ENCODE data around the gene HASPIN. TPM values are rescaled to one million over a fixed set of nuclear protein-coding genes. Genes with fewer than 3 reads are reported as not detected.
A peak's percentile ranks its signal among the peaks of the same experiment; 100 is the strongest.

Gene HASPIN
- total and polyA plus RNA-seq, 8 donors, result 1.9 to 4.5 (median 2.6) TPM

DNA sequence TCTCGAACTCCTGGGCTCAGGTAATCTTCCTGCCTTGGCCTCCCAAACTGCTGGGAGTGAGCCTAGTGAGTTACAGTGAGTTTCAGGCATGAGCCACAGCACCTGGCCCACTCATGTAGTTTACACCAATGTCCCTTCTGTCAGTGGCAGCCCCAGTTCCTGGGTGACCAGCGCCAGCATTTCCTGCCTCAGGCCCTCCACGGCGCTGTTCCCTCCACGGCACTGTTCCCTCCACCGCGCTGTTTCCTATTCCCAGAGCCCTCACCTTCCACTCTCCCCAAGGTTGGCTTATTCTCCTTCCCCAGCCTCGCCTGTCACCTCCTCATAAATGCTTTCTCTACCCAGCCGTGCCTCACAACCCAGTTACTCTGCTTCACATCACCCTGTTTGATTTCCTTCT is 44.6 kb downstream of the HASPIN start:
- H3K27ac ChIP-seq, result no peak overlapping the region
- no peaks in the 10 kb centered on the region for H3K27me3 ChIP-seq
- peaks cover 0 to 16% of the 10 kb centered on the region in 2 donors for H3K4me1 ChIP-seq
- H3K36me3 ChIP-seq, result no peaks in the 10 kb centered on the region
- intact Hi-C loops (cut with DNase I), result no loop called here
- H3K9me3 ChIP-seq, result no peaks in the 10 kb centered on the region
- ATAC-seq (no peak), DNase-seq (peak in 1 of 4 donors; percentile 51)
- no peak overlapping the region for H3K4me3 ChIP-seq
- TF ChIP-seq, protein P1, sequence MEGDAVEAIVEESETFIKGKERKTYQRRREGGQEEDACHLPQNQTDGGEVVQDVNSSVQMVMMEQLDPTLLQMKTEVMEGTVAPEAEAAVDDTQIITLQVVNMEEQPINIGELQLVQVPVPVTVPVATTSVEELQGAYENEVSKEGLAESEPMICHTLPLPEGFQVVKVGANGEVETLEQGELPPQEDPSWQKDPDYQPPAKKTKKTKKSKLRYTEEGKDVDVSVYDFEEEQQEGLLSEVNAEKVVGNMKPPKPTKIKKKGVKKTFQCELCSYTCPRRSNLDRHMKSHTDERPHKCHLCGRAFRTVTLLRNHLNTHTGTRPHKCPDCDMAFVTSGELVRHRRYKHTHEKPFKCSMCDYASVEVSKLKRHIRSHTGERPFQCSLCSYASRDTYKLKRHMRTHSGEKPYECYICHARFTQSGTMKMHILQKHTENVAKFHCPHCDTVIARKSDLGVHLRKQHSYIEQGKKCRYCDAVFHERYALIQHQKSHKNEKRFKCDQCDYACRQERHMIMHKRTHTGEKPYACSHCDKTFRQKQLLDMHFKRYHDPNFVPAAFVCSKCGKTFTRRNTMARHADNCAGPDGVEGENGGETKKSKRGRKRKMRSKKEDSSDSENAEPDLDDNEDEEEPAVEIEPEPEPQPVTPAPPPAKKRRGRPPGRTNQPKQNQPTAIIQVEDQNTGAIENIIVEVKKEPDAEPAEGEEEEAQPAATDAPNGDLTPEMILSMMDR (IDR thresholded peaks at IDR 0.05), result no peak

DNA sequence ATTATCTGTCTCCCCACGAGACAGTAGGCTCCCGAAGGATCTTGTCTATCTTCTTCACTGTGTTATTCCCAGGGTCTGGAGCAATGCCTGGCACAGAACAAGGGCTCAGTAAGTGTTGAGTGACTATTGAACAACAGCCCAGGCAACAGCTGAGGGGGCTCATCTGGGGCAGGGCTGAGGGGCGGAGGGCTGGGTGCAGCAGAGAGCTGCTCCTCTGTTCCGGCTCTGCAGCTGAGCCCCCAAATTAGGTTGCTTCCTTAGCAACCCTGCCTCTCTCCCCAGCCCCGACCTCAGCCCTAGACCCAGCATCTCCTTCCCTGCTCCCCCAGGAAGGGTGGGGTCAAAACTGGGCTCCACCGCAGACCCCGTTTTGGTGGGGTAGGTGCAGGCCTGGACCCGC is 45.1 kb downstream of the HASPIN start:
- DNase-seq, result peak in 1 of 4 donors; percentile 48
- TF ChIP-seq, protein P1 (IDR thresholded peaks at IDR 0.05), result no peak
- Histone ChIP-seq H3K27ac (no peak overlapping the region), H3K4me1 (peaks cover 0 to 16% of the 10 kb centered on the region in 2 donors), H3K36me3 (no peaks in the 10 kb centered on the region), H3K27me3 (no peaks in the 10 kb centered on the region), H3K4me3 (no peak overlapping the region), H3K9me3 (no peaks in the 10 kb centered on the region)
- intact Hi-C loops (cut with DNase I), result no loop called here
- ATAC-seq, result no peak

DNA sequence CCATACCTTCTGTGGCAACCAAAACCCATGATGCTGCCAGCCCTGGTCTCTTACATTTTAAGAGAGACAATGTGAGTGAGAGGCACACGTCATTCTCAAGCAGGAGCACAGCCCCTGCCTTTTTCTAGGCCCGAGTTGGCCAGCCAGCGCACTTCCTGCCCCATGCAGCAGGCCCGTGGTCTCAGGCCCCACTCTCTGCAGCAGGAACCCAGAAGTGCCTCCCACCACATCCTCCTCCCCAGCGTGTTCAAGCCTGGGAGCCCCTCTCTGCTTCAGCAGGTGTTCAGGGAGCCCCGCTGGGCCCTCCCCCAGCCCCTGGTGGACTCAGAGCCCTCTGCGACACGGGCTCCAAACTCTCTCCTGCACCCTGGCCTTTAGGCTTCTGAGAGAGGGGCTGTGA is 46.8 kb downstream of the HASPIN start:
- no peak overlapping the region for H3K4me3 ChIP-seq
- peak in 1 of 4 donors; percentile 61 for DNase-seq
- intact Hi-C loops (cut with DNase I), result no loop called here
- H3K9me3 ChIP-seq, result no peaks in the 10 kb centered on the region
- H3K27ac ChIP-seq, result no peak overlapping the region
- H3K4me1 ChIP-seq, result peaks cover 0 to 13% of the 10 kb centered on the region in 2 donors
- ATAC-seq, result peak; percentile 16
- H3K36me3 ChIP-seq, result no peaks in the 10 kb centered on the region
- TF ChIP-seq, protein P1 (IDR thresholded peaks at IDR 0.05), result no peak
- H3K27me3 ChIP-seq, result no peaks in the 10 kb centered on the region

DNA sequence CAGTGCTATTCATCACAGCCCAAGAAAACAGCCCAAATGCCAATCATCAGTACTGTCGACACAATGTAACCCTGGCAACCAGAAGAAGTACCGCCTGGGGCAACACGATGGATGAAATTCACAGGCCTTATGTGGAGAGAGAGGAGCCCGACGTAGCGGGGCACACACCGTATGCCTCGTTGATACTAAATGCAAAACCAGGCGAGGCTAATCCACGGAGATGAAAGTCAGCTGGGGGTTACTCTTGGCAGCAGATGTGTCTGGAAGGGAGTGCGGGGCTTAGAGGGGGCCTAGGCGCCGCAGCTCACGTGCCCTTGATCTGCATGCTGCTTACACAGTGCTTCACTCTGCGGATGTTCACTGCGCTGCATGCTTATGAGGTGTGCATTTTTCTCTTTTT is 47.4 kb downstream of the HASPIN start:
- DNase-seq (peak in 1 of 4 donors; percentile 9), ATAC-seq (no peak)
- Histone ChIP-seq H3K36me3 (no peaks in the 10 kb centered on the region), H3K27me3 (no peaks in the 10 kb centered on the region), H3K4me1 (peaks cover 0 to 7% of the 10 kb centered on the region in 2 donors), H3K27ac (no peak overlapping the region), H3K4me3 (no peak overlapping the region), H3K9me3 (no peaks in the 10 kb centered on the region)
- intact Hi-C loops (cut with DNase I), result no loop called here
- TF ChIP-seq, protein P1 (IDR thresholded peaks at IDR 0.05), result no peak

DNA sequence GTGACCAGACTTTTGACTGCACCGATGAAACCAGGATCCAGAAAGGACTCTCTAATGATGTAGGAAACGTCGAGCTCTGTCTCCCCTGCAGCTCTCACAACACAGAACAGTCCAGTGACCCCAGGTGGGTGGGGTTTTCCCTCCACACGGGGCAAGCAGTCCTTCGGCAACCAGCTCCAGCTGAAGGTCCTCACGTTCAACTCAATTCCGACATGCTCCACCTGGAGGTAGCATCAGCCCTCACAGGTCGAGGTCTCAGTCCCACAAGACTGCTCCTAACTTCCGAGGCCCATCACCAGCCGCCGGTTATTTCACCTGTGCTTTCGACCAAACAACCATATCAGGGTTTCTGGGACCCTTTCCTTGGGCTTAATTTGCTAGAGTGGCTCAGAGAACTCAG is 49.1 kb downstream of the HASPIN start:
- DNase-seq (peak in 1 of 4 donors; percentile 29), ATAC-seq (no peak)
- H3K4me3 ChIP-seq, result no peak overlapping the region
- no peak overlapping the region for H3K27ac ChIP-seq
- no peaks in the 10 kb centered on the region for H3K27me3 ChIP-seq
- H3K9me3 ChIP-seq, result no peaks in the 10 kb centered on the region
- H3K4me1 ChIP-seq, result peaks cover 0 to 5% of the 10 kb centered on the region in 2 donors
- no peaks in the 10 kb centered on the region for H3K36me3 ChIP-seq
- intact Hi-C loops (cut with DNase I), result no loop called here
- TF ChIP-seq, protein P1 (IDR thresholded peaks at IDR 0.05), result no peak
